Measurements from ENCODE around the gene SMOC1. TPM values are rescaled to one million over a fixed set of nuclear protein-coding genes. Genes with fewer than 3 reads are reported as not detected.

The SMOC1 gene
- total and polyA plus RNA-seq, 9 of the 15 experiments (the other 6 are each of a cell fraction or from before 2014, with no cell fraction given): 0.04 TPM; not detected in 8

- Histone ChIP-seq H3K36me3 (ENCODE audit: control insufficient read depth, insufficient read depth, low read length) (no peaks in the 10 kb centered on the region), H3K9me1 (ENCODE audit: control insufficient read depth, insufficient read depth, low read length) (no peaks in the 10 kb centered on the region), H3K27me3 (ENCODE audit: control insufficient read depth in 2 of 2, insufficient read depth in 2 of 2, low read length in 2 of 2) (peaks cover 0 to 9% of the 10 kb centered on the region in 2 experiments; a peak in 1 of 5 replicates), H2AFZ (ENCODE audit: low read depth, low read length) (no peak overlapping the region), H3K4me2 (ENCODE audit: insufficient read depth, low read length) (no peak overlapping the region), H3K9me3 (replicated peaks; ENCODE audit: control insufficient read depth, insufficient read depth, low read depth, low read length) (no peaks in the 10 kb centered on the region), H3K4me3 (no peak overlapping the region), H3K9ac (ENCODE audit: insufficient read depth in 1 of 2, low read depth in 2 of 2, low read length in 2 of 2) (no peak overlapping the region), H4K20me1 (replicated peaks; ENCODE audit: control insufficient read depth, insufficient read depth, low read length) (no peaks in the 10 kb centered on the region), H3K79me2 (ENCODE audit: control insufficient read depth, insufficient read depth, low read length) (no peaks in the 10 kb centered on the region), H3K4me1 (replicated peaks in 1 of 2; ENCODE audit: control insufficient read depth in 2 of 2, insufficient read depth in 2 of 2, low read length in 2 of 2) (no peaks in the 10 kb centered on the region), H3K27ac (ENCODE audit: extremely low read depth, low read depth, low read length) (no peak overlapping the region)
- FAIRE-seq: no peak
- ATAC-seq: no peak
- in situ Hi-C loops (cut with MboI) (no loop called here), intact Hi-C loops (cut with micrococcal nuclease) (no loop called here)
- CTCF ChIA-PET (ENCODE audit: low intra/inter-chr PET ratio): no interaction called here
- POLR2A ChIA-PET: no interaction called here
- DNase-seq (ENCODE audit: extremely low read depth in 1 of 4, low spot score in 3 of 4): no peak
- no TSS peak for BruUV-seq (replicated peaks)
- WGBS (ENCODE audit: insufficient coverage, low coverage, missing lambda C conversion rate): 5% methylated on average over 5 of the region's 6 CpGs
- TF ChIP-seq TBP (optimal IDR thresholded peaks at IDR 0.05; ENCODE audit: low read depth, low read length): no peak
Measured at GRCh38 chr14:69922198-69922597, 43.0 kb downstream of the SMOC1 start.

DNA sequence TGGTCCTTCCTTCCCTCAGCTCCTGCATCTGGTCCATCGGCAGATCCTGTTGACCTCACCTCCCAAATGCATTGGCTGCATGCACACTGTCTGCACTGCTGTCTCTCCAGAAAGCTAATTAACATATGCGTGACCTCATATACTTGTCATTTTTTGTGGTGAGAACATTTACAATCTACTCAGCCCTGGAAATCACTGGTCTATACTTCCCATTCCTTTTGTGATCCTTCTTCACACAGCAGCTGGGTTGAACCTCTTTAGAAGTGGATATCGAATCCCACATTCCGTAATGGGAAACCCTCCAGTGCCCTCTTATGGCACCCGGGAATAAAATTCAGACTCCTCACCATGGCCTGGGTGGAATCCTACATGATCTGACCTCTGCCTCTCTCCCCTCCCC is 45.0 kb downstream of the SMOC1 start:
- Histone ChIP-seq H3K36me3 (ENCODE audit: control insufficient read depth, insufficient read depth, low read length) (no peaks in the 10 kb centered on the region), H3K79me2 (ENCODE audit: control insufficient read depth, insufficient read depth, low read length) (no peaks in the 10 kb centered on the region), H4K20me1 (replicated peaks; ENCODE audit: control insufficient read depth, insufficient read depth, low read length) (no peaks in the 10 kb centered on the region), H3K27ac (ENCODE audit: extremely low read depth, low read depth, low read length) (no peak overlapping the region), H3K4me3 (no peak overlapping the region), H3K4me2 (ENCODE audit: insufficient read depth, low read length) (no peak overlapping the region), H3K4me1 (replicated peaks in 1 of 2; ENCODE audit: control insufficient read depth in 2 of 2, insufficient read depth in 2 of 2, low read length in 2 of 2) (no peaks in the 10 kb centered on the region), H3K9ac (ENCODE audit: insufficient read depth in 1 of 2, low read depth in 2 of 2, low read length in 2 of 2) (no peak overlapping the region), H3K27me3 (ENCODE audit: control insufficient read depth in 2 of 2, insufficient read depth in 2 of 2, low read length in 2 of 2) (peaks cover 0 to 9% of the 10 kb centered on the region in 2 experiments; a peak in 1 of 5 replicates), H3K9me1 (ENCODE audit: control insufficient read depth, insufficient read depth, low read length) (no peaks in the 10 kb centered on the region), H2AFZ (ENCODE audit: low read depth, low read length) (no peak overlapping the region), H3K9me3 (replicated peaks; ENCODE audit: control insufficient read depth, insufficient read depth, low read depth, low read length) (no peaks in the 10 kb centered on the region)
- ATAC-seq (no peak), FAIRE-seq (no peak), DNase-seq (ENCODE audit: extremely low read depth in 1 of 4, low spot score in 3 of 4) (no peak)
- intact Hi-C loops (cut with micrococcal nuclease) (no loop called here), in situ Hi-C loops (cut with MboI) (no loop called here)
- TF ChIP-seq SETDB1 (IDR thresholded peaks at IDR 0.05; ENCODE audit: low read length) (no peak), ZC3H8 (IDR thresholded peaks at IDR 0.05) (no peak), E2F6 (IDR thresholded peaks at IDR 0.05; ENCODE audit: borderline replicate concordance in 1 of 2, extremely low read depth in 1 of 2, insufficient read depth in 1 of 2, insufficient read length in 1 of 2, low read depth in 1 of 2, low read length in 1 of 2, poor library complexity in 1 of 2, severe bottlenecking in 1 of 2) (no peak), ZNF12 (CRISPR knock-in tag; IDR thresholded peaks at IDR 0.05) (no peak), SRF (CRISPR knock-in tag; IDR thresholded peaks at IDR 0.05) (no peak), POLR3G (IDR thresholded peaks at IDR 0.05; ENCODE audit: extremely low read depth, insufficient read length, insufficient replicate concordance) (no peak), ZNF184 (CRISPR knock-in tag; IDR thresholded peaks at IDR 0.05) (no peak), SPI1 (IDR thresholded peaks at IDR 0.05; ENCODE audit: borderline replicate concordance, low read depth, low read length) (no peak), NEUROD1 (IDR thresholded peaks at IDR 0.05; ENCODE audit: borderline replicate concordance, low read depth, low read length, partially characterized antibody) (no peak)
- 0% methylated on average over 5 of the region's 5 CpGs for WGBS (ENCODE audit: insufficient coverage, low coverage, missing lambda C conversion rate)
- POLR2A ChIA-PET: no interaction called here
- CTCF ChIA-PET (ENCODE audit: low intra/inter-chr PET ratio): no interaction called here
- no TSS peak for BruUV-seq (replicated peaks)
